HEK293 (cell line): ENCODE results near the gene REC114.

Source experiments
- CTCF ChIA-PET: fragments of 350-600 bp; formaldehyde crosslinking; extraction: SDS; loops from one replicate; lab custom pipeline; 2021; ENCODE audit warnings: antibody characterized with exemption; lab: Yijun Ruan, JAX
- POLR2A ChIA-PET: fragments of 300-600 bp; formaldehyde crosslinking; extraction: SDS; loops from one replicate; lab custom pipeline; 2020; ENCODE audit warnings: antibody characterized with exemption, inconsistent platforms; lab: Yijun Ruan, JAX
- H3K27ac ChIP-seq: fragments of 200-500 bp; sonication (Bioruptor generic); 2 replicates; pipeline ENCODE4 v1.5.1; 2014; ENCODE audit warnings: low read depth, low read length, control low read depth, inconsistent platforms; ENCODE audit errors: extremely low read depth
- H3K36me3 ChIP-seq, 2 experiments: fragments of 200-500 bp in 1 of 2; sonication (Bioruptor generic) in 1 of 2; 1 replicate in 1 of 2; 2 replicates in 1 of 2; pipeline ENCODE4 v1.5.1; 2014 to 2017; ENCODE audit warnings: inconsistent platforms in 2 of 2, low read length in 2 of 2; ENCODE audit not compliant: control insufficient read depth in 2 of 2, insufficient read depth in 1 of 2
- H3K4me1 ChIP-seq: fragments of 200-500 bp; sonication (Bioruptor generic); 2 replicates; pipeline ENCODE4 v1.5.1; 2014; ENCODE audit warnings: mild to moderate bottlenecking, low read length, inconsistent platforms; ENCODE audit not compliant: control insufficient read depth, insufficient read depth
- H3K4me3 ChIP-seq: 2 replicates; pipeline ENCODE4 v1.5.1; 2011; ENCODE audit warnings: low read depth, mild to moderate bottlenecking, control low read depth, low read length, moderate library complexity
- H3K9me3 ChIP-seq: fragments of 200-500 bp; sonication (Bioruptor generic); 2 replicates; pipeline ENCODE4 v1.5.1; 2014; ENCODE audit warnings: low read depth, low read length, inconsistent platforms; ENCODE audit not compliant: control insufficient read depth, insufficient read depth
- AEBP2 ChIP-seq: fragments of 450-650 bp; formaldehyde crosslinking; IDR thresholded peaks from 2 replicates; pipeline ENCODE4 v1.5.1; 2016; ENCODE audit warnings: missing biosample characterization, missing genetic modification characterization, borderline replicate concordance
- EGR2 ChIP-seq: fragments of 450-650 bp; formaldehyde crosslinking; IDR thresholded peaks from 2 replicates; pipeline ENCODE4 v1.5.1; 2016; ENCODE audit warnings: low read depth, missing biosample characterization, missing genetic modification characterization
- KLF16 ChIP-seq: fragments of 450-650 bp; formaldehyde crosslinking; IDR thresholded peaks from 2 replicates; pipeline ENCODE4 v1.5.1; 2017; ENCODE audit warnings: missing biosample characterization, missing genetic modification characterization
- MYNN ChIP-seq: fragments of 450-650 bp; formaldehyde crosslinking; IDR thresholded peaks from 2 replicates; pipeline ENCODE4 v1.5.1; 2016; ENCODE audit warnings: missing biosample characterization, missing genetic modification characterization, borderline replicate concordance
- MZF1 ChIP-seq: fragments of 450-650 bp; formaldehyde crosslinking; IDR thresholded peaks from 2 replicates; pipeline ENCODE4 v1.5.1; 2017; ENCODE audit warnings: missing biosample characterization, missing genetic modification characterization, borderline replicate concordance
- SALL2 ChIP-seq: fragments of 450-650 bp; formaldehyde crosslinking; IDR thresholded peaks from 2 replicates; pipeline ENCODE4 v1.5.0; 2017; ENCODE audit warnings: missing biosample characterization, mild to moderate bottlenecking, missing genetic modification characterization, borderline replicate concordance
- YY2 ChIP-seq: fragments of 450-650 bp; formaldehyde crosslinking; IDR thresholded peaks from 2 replicates; pipeline ENCODE4 v1.5.1; 2016; ENCODE audit warnings: missing biosample characterization, missing genetic modification characterization
- ZEB2 ChIP-seq: fragments of 450-650 bp; formaldehyde crosslinking; IDR thresholded peaks from 2 replicates; pipeline ENCODE4 v1.5.1; 2016; ENCODE audit warnings: missing biosample characterization, missing genetic modification characterization
- ZIC2 ChIP-seq: fragments of 450-650 bp; formaldehyde crosslinking; IDR thresholded peaks from 2 replicates; pipeline ENCODE4 v1.5.1; 2016; ENCODE audit warnings: missing biosample characterization, missing genetic modification characterization
- ZNF121 ChIP-seq: fragments of 450-650 bp; formaldehyde crosslinking; IDR thresholded peaks from 2 replicates; pipeline ENCODE4 v1.5.1; 2016; ENCODE audit warnings: missing biosample characterization, missing genetic modification characterization
- ZNF140 ChIP-seq: fragments of 450-650 bp; formaldehyde crosslinking; IDR thresholded peaks from 2 replicates; pipeline ENCODE4 v1.5.1; 2016; ENCODE audit warnings: missing biosample characterization, missing genetic modification characterization
- ZNF146 ChIP-seq: fragments of 450-650 bp; formaldehyde crosslinking; IDR thresholded peaks from 2 replicates; pipeline ENCODE4 v1.5.1; 2016; ENCODE audit warnings: missing biosample characterization, missing genetic modification characterization
- ZNF169 ChIP-seq: fragments of 450-650 bp; formaldehyde crosslinking; IDR thresholded peaks from 2 replicates; pipeline ENCODE4 v1.5.1; 2016; ENCODE audit warnings: missing biosample characterization, missing genetic modification characterization
- ZNF2 ChIP-seq: fragments of 450-650 bp; formaldehyde crosslinking; IDR thresholded peaks from 2 replicates; pipeline ENCODE4 v1.5.1; 2016; ENCODE audit warnings: missing biosample characterization, missing genetic modification characterization
- ZNF239 ChIP-seq: fragments of 450-650 bp; formaldehyde crosslinking; IDR thresholded peaks from 2 replicates; pipeline ENCODE4 v1.5.1; 2016; ENCODE audit warnings: missing biosample characterization, missing genetic modification characterization
- ZNF324 ChIP-seq: fragments of 450-650 bp; formaldehyde crosslinking; IDR thresholded peaks from 2 replicates; pipeline ENCODE4 v1.5.1; 2016; ENCODE audit warnings: missing biosample characterization, missing genetic modification characterization
- ZNF341 ChIP-seq: fragments of 450-650 bp; formaldehyde crosslinking; IDR thresholded peaks from 2 replicates; pipeline ENCODE4; 2016; ENCODE audit warnings: low read depth, missing biosample characterization, missing genetic modification characterization
- ZNF391 ChIP-seq: fragments of 450-650 bp; formaldehyde crosslinking; IDR thresholded peaks from 2 replicates; pipeline ENCODE4 v1.5.1; 2016; ENCODE audit warnings: low read depth, missing biosample characterization, missing genetic modification characterization, borderline replicate concordance
- ZNF530 ChIP-seq: fragments of 450-650 bp; formaldehyde crosslinking; IDR thresholded peaks from 2 replicates; pipeline ENCODE4 v1.5.1; 2016; ENCODE audit warnings: low read depth, missing biosample characterization, missing genetic modification characterization
- ZNF544 ChIP-seq: fragments of 450-650 bp; formaldehyde crosslinking; IDR thresholded peaks from 2 replicates; pipeline ENCODE4 v1.5.0; 2017; ENCODE audit warnings: missing biosample characterization, missing genetic modification characterization
- ZNF600 ChIP-seq: fragments of 450-650 bp; formaldehyde crosslinking; IDR thresholded peaks from 2 replicates; pipeline ENCODE4 v1.5.1; 2016; ENCODE audit warnings: missing biosample characterization, missing genetic modification characterization
- ZNF624 ChIP-seq: fragments of 450-650 bp; formaldehyde crosslinking; IDR thresholded peaks from 2 replicates; pipeline ENCODE4 v1.5.1; 2017; ENCODE audit warnings: missing biosample characterization, missing genetic modification characterization
- ZNF658 ChIP-seq: fragments of 450-650 bp; formaldehyde crosslinking; IDR thresholded peaks from 2 replicates; pipeline ENCODE4; 2016; ENCODE audit warnings: missing biosample characterization, missing genetic modification characterization
- ZNF704 ChIP-seq: fragments of 450-650 bp; formaldehyde crosslinking; IDR thresholded peaks from 2 replicates; pipeline ENCODE4 v1.5.1; 2016; ENCODE audit warnings: missing biosample characterization, missing genetic modification characterization
- ZNF707 ChIP-seq: fragments of 450-650 bp; formaldehyde crosslinking; IDR thresholded peaks from 2 replicates; pipeline ENCODE4 v1.5.1; 2016; ENCODE audit warnings: missing biosample characterization, missing genetic modification characterization
- ZNF777 ChIP-seq: fragments of 450-650 bp; formaldehyde crosslinking; IDR thresholded peaks from 2 replicates; pipeline ENCODE4 v1.5.1; 2017; ENCODE audit warnings: missing biosample characterization, missing genetic modification characterization, borderline replicate concordance
- ZNF791 ChIP-seq: fragments of 450-650 bp; formaldehyde crosslinking; IDR thresholded peaks from 2 replicates; pipeline ENCODE4 v1.5.1; 2016; ENCODE audit warnings: missing biosample characterization, missing genetic modification characterization
- ZXDB ChIP-seq: fragments of 450-650 bp; formaldehyde crosslinking; IDR thresholded peaks from 2 replicates; pipeline ENCODE4 v1.5.1; 2016; ENCODE audit warnings: missing biosample characterization, missing genetic modification characterization

The REC114 gene

DNA sequence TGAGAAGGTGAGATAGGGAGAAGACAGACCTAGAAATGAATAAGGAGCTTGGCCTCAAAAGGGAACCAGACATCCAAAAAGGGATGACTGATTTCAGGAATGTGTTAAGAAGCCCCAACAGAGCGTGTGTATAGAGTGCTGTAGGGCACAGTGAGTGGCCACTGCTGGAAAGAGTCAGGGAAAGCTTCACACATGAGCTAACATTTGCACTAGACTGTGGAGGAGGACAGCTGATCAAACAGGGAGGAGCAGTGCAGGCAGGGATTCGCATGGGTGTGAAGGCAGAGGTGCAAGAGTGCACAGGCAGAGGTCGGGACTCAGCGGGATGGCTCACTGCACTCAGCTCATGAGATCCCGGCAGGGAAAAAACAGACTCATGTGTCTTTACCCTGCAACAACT lies 128.4 kb downstream of the REC114 start:
- Histone ChIP-seq H3K4me1 (no peaks in the 10 kb centered on the region), H3K9me3 (no peaks in the 10 kb centered on the region), H3K4me3 (no peak overlapping the region), H3K36me3 (peaks cover 11 to 89% of the 10 kb centered on the region in 2 experiments), H3K27ac (no peak overlapping the region)
- TF ChIP-seq MZF1 (tag by site-specific recombination) (no peak), ZNF704 (tag by site-specific recombination) (no peak), ZIC2 (tag by site-specific recombination) (peak; percentile 72), ZNF624 (tag by site-specific recombination) (no peak), ZXDB (tag by site-specific recombination) (no peak), ZNF544 (tag by site-specific recombination) (no peak)
- POLR2A ChIA-PET = interaction anchor here (0.8 kb wide), 1 partner anchor 61 kb away, joined by 3 read pairs; no protein-coding TSS in a partner anchor
- CTCF ChIA-PET = interaction anchor here (0.7 to 1.5 kb wide), 5 partner anchors 11 to 283 kb away, joined by 3 to 8 read pairs (median 7); no protein-coding TSS in a partner anchor

- Histone ChIP-seq H3K27ac (no peak overlapping the region), H3K36me3 (peaks cover 11 to 87% of the 10 kb centered on the region in 2 experiments), H3K9me3 (no peaks in the 10 kb centered on the region), H3K4me3 (no peak overlapping the region), H3K4me1 (no peaks in the 10 kb centered on the region)
- CTCF ChIA-PET = interaction anchor here (1.1 to 1.4 kb wide), 3 partner anchors 12 to 105 kb away, joined by 5 to 8 read pairs (median 7); no protein-coding TSS in a partner anchor
- POLR2A ChIA-PET = interaction anchor here (0.9 kb wide), 1 partner anchor 61 kb away, joined by 3 read pairs; the partner anchor contains the start of gene NPTN
- TF ChIP-seq ZNF169 (tag by site-specific recombination) (no peak), ZNF777 (tag by site-specific recombination) (no peak), MYNN (tag by site-specific recombination) (no peak), YY2 (no peak), ZNF121 (no peak), SALL2 (tag by site-specific recombination) (no peak), ZNF707 (tag by site-specific recombination) (no peak), ZNF530 (tag by site-specific recombination) (no peak), ZNF658 (no peak), ZNF2 (tag by site-specific recombination) (no peak), ZNF140 (no peak), ZNF146 (tag by site-specific recombination) (no peak), ZNF324 (tag by site-specific recombination) (no peak), EGR2 (no peak)
- TF ChIP-seq, all 188 proteins: peak for 0
Observed at GRCh38 chr15:73572296-73572695, 129.3 kb downstream of the REC114 start.

- TF ChIP-seq ZNF391 (tag by site-specific recombination) (no peak), ZNF791 (tag by site-specific recombination) (no peak), ZEB2 (no peak), AEBP2 (tag by site-specific recombination) (no peak), KLF16 (no peak), ZNF341 (tag by site-specific recombination) (no peak), ZNF239 (tag by site-specific recombination) (no peak), ZNF600 (tag by site-specific recombination) (no peak)
- TF ChIP-seq, all 188 proteins: peak for 0
- POLR2A ChIA-PET = no interaction called here
Observed at GRCh38 chr15:73573037-73573436, 130.1 kb downstream of the REC114 start.

More at GRCh38 chr15:73573037-73573436, 130.1 kb downstream of the REC114 start:
- Histone ChIP-seq H3K36me3 (peaks cover 11 to 81% of the 10 kb centered on the region in 2 experiments), H3K4me3 (no peak overlapping the region), H3K9me3 (no peaks in the 10 kb centered on the region), H3K27ac (no peak overlapping the region), H3K4me1 (no peaks in the 10 kb centered on the region)
- CTCF ChIA-PET = interaction anchor here (0.6 kb wide), 1 partner anchor 124 kb away, joined by 3 read pairs; no protein-coding TSS in a partner anchor
